HG02588 (cell line): ENCODE results near the gene GAST.

ENCODE experiments used
- ATAC-seq: cut with Tn5 transposase; IDR thresholded peaks from one replicate; pipeline ENCODE4 v1.9.1; 2021; ENCODE audit warnings: mild to moderate bottlenecking, moderate library complexity; ENCODE audit not compliant: unreplicated experiment

GAST gene

DNA sequence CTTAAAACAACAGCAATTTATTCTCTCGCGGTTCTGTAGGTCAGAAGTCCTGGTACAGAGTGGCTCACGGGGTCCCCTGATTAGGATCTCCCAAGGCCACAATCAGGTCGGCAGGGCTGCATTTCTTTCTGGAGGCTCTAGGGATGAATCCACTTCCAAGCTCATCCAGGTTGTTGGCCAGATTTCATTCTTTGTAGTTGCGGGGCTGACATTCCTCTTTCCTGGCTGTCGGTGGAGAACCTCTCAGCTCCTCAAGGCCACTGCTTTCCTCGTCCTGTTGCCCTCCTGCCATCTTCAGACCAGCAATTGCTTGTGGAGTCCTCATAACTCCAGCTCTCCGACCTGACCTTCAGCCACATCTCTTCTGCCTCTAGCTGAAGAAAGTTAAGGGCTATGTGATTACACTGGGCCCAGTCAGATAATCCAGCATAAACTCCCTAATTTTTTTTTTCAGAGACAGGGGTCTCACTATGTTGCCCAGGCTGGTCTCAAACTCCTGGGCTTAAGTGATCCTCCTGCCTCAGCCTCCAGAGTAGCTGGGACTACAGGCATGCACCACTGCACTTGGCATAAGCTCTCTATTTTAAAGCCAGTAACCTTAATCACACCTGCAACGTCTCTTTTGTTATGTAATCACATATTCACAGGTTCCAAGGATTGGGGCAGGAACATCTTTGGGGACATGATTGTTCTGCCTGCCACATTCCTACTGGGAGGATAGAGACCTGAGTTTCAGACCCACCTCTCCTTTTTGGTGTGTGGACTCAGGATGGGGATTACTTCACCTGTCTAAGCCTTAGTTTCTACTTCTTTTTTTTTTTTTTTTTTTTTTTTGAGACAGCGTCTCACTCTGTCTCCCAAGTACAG, 4.1 kb upstream of the GAST start:
- ATAC-seq = no peak

DNA sequence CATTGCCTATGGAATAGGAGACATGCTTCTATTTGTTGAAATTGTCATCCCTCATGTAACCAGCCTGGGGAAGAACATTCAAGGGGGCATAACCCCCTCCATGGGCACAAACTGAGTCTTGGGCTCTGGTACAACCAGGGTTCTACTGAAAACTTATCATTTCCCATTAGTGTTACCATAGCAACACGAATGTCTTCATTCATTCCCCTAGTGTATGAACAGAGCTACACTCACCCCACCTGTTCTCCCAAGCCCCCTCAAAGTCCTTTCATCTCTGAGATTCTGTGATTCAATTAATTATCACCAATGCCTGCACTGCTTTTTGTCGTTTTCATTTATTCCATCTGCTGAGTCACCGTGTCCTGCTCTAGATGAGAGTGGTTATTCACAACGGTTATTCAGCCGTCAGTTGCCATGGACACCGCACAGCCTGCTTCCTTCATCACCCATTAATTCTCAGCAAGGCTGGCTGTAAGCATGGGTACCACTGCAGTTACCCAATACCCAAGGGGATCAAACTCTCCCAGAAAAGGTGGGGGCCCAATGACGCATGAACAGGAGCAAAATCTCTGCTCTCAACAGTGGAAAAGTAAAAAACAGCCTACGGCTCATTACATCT, 1.6 kb upstream of the GAST start:
- ATAC-seq = no peak

DNA sequence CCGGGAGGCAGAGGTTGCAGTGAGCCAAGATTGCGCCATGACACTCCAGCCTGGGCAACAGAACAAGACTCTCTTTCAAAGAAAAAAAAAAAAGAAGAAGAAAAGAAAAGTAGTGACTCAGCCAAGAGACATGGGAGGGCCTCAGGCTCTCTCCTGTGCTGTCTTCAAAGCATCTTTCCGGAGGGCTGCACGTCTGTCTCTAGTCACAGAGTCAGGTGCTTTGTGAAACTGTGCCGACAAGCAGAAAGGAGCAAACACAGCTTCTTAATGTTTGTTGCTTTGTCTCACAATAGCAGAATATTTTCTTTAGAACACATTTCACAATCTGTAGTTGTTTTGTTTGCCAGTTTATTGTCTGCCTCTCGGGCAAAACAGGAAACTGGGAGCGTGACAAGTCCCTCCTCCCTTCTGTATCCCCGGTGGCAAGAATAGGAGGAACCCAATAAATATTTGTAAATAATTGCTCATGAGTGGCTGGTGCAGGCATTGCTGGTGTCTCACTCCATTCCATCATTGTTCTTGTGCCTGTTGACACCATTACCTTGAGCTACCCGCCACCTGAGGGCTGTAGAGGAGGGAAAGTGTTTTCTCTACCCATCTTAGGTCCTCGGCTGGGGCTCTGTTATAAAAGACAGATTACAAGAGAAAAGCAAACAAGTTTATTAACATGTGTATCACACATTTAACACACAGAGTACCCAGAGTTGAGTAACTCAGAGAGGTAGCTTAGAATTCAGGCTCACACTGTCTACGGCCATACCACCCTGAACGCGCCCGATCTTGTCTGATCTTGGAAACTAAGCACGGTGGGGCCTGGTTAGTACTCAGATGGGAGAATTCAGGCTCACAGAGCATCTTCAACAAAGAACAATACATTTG, 5.5 kb downstream of the GAST start:
- ATAC-seq = no peak

DNA sequence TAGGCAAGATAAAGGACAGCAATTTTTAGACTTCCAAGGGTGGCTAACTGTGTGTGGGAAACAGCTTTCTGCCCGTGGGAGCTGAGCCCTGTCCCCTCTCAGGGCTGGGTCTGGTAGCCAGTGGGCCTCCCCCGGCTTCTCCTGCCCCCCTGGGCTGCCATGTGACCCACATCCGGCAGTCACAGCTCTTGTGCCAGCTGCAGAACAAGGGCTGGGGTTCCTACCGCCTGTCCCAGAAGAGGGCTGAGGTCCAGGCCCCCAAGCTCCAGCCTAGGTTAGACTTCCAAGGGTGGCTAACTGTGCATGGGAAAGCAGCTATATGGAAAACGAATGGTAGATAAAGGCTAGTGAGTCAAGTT, 6.1 kb downstream of the GAST start:
- no peak for ATAC-seq

DNA sequence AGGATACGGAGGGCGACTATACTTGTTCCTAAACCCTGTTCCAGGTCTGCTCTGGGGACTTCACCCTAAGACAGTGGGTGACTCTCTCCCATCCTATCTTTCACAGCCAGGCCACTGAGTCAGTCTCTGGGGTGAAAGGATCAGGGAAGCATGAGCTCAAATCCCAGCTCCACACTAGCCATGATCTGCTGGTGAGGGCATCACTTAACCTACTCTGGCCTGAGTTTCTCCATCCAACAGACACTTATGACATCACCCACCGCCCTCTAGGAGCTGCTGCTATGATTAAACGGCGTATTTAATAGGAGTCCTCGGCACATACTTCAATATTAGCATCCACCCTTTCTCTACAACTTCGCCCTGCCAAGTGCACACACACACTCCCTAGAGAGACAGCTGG, 10.1 kb downstream of the GAST start:
- no peak for ATAC-seq

DNA sequence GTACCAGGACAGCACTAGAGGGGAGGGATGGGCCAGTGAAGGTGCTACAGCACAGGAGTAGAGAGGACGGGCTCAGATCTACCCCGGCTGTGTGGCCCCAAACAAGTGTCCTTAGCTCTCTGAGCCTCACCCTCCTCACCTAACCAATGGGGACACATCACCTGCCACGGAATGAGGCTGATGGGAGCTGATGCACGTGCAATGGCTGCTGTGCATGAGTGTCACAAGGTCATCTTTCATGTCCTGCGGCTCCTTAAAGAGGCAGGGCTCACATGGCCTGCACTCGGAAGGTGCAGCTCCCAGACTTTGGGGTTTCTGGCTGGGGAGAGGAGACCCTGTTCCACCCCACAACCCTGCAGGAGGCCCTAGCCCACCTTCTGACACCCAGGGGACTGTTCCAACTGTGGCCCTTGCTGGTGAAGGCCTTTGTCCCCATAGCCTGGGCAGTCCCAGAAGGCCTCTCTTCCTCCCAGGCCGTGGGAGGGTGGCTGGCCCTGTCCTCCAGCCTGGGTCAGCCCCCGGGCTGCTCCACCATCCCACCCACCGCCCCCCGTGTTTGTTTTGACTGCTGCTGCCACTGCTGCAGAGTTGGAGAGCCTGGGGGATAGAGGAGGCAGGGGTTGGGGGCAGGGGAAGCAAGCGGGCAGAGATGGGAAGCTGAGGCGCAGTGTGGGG, 11.8 kb downstream of the GAST start:
- ATAC-seq = no peak

DNA sequence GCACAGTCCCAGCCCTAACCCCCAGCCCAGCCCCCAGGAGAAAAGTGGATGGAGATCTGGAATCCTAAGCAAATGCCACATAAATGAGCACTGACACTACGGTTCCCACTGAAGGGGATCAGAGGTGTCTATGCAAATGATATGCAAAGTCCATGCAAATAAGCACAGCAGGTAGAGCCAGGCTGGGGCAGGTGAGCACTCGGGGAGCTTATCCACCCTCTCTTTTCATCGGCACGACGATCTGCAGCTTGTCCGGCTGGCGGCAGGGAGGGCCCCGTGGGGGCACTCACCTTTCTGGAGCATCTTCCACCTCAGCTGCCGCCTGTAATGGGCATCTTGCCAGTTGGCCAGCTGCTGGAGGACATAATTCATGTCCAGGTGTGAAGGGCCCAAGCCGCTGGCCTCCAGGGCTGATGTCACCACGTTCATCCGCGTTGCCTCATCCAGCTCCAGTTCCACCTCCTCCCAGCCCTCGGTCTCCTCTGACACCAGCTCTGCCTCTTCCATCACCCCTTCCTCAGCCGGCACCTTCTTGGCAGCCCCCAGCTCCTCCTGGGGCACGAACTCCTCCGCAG, 12.4 kb downstream of the GAST start:
- no peak for ATAC-seq

DNA sequence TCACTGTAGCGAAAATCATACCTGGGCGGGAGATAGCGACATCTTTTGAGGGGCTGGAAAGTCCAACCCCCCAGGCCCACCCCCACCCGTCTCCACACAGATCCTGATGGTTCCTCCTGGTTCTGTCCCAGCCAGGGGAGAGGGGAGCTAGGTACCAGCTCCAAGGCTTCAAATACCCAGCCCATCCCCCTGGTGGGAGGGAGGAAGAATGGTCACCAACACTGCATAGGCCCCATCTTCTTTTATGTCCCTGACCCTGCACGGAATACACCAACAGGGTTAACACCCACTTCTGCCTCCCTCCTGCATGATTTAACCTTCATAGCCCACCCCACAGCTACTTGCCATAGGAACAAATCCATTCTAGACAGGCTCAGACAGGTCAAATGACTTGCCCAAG, 13.0 kb downstream of the GAST start:
- no peak for ATAC-seq

DNA sequence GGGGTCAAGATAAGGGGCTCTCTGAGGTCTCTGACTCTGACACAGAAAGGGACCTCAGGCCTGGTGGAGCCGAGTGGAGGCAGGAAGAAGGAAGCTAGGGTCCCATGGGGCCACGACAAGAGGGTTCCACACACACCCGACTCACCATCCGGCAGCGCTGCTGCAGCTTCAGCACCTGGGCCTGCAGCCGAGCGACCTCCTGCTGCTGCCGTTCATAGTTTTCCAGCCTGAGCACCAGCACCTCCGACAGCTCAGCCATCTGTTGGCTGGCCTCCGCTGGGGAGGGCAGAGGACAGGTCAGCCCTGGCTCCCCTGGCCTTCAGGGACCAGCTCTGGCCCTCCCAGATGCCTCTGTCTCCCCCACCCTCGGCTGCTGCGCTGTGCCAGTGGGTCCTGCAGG, 15.9 kb downstream of the GAST start:
- ATAC-seq = no peak

DNA sequence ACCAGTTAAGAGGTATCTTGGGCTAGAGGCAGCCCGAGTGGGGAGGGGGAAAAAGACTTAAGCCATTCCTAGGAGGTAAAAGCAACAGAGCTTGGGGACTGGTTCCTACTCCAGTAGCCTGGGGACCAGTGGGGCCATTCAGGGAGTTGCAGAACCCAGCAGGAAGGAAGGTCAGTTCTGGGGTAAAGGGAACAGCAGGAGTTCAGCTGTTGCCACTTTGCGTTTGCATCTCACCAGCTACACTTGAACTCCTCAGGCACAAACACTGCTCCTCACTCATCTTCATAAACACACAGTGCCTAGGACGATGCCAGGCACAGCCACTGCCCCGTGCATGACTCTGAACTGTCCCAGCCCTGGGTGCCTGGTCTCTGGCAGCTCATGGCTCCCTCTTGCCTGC, 18.3 kb downstream of the GAST start:
- no peak for ATAC-seq

DNA sequence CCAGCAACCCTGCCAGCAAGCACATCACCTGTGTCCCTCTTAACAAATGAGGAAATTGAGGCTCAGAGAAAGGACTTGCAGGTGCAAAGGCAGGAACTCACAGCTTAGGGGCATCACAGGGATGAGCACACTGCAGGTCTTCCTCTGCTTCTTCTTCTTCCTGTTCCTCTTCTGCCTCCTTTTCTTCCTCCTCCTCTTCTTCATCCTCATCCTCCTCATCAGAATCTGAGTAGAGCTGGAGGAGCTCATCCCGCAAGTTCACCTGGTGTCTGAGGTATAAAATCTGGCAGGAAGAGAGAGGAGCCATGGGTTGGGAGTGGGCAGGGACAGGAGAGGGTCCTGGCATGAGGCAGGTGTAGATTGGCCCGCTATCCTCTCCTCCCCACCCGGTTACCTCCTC, 19.7 kb downstream of the GAST start:
- ATAC-seq = no peak

DNA sequence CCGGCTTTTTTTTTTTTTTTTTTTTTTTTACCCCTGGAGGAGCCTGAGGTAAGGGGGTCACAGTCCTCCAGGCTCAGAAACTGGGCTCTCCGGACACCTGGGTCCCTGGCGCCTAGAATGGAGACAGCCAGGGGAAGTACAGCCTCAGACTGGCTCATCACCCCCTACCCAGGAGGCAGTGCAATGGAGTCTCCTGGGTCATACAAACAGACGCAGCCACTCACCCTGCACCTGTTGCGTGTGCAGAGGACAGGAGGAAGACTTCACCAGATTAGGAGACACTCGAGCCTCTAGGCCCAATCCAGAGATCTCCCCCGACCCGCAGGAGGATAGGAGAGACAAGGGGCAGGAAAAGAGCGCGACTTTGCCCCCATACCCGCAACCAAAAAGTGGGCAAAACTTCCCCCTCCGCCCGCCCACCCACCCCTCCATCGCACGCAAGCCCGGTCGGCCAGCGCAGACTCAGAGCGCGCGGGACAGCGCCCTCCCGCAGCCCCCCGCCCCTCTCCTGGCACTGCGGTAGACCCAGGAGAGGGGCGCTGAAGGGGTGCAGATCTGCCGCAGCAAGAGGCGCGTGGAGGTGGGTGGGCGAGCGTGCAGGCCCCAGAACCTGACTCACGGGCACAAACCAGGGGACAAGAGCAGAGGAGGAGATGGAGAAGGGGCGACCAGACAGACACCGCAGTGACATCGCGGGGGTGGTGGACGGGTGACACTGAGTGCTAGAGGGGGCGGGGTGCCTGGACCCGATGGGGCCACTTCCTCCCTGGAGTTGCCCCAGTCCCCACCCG, 21.4 kb downstream of the GAST start:
- no peak for ATAC-seq

DNA sequence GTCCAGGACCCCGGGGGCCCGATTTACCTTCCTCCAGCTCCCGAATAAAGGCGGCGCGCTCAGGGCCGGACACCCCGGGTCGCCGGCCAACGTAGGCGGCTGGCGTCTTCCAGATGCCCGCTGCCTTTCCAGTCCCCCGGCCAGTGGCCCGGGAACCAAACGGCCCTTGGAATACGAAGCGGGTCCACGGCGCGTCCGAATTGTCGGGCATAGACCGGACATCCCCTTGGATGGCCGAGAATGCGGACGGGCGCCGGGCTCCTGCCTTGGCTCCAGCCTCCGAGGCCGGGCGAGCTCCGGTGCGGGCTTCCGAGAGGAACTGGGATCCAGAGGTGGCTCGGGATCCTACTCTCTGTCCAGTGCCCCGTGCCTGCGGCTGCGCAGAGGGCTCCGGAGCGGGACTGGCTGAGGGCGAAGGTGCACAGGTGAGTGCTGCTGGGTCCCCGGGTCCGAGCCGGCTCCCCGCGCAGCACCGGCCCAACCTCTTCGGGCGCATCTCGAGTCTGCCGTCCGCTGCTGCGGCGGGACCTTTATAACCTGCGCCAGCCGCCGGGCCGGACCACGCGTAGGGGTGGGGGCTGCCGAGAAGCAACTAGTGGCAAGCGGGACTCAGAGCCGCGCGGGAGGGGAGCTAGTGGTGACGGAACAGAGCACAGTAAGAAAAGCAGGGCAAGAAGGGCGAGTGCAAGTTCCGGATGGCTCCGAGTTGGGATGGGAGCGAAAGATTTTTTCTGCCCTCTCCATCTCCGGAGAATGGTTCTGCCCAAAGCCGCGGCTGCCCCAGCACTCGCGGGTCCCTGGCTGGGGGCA, 22.2 kb downstream of the GAST start, which contains the start of gene HAP1:
Gene HAP1, minus strand, starts transcription at position 505 of the 810 bp plus-strand sequence. Its CDS starts 9 bp downstream, at position 496.
- no peak for ATAC-seq

DNA sequence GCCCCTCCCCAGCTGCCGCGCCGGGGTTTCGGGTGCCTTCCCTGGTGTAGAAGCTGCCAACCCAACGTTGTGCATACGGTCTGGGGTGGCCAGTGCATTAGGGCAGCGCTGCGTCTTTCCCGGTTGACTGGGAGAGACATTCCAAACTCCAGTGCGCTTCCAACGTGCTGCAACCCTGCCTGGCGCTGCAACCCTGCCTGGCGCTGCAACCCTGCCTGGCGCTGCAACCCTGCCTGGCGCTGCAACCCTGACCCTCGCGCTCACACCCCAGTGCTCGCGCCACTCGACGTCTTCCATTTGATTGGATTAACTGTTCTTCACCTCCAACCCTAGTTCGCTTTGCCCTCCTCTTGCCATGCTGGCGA, 22.8 kb downstream of the GAST start:
- no peak for ATAC-seq

DNA sequence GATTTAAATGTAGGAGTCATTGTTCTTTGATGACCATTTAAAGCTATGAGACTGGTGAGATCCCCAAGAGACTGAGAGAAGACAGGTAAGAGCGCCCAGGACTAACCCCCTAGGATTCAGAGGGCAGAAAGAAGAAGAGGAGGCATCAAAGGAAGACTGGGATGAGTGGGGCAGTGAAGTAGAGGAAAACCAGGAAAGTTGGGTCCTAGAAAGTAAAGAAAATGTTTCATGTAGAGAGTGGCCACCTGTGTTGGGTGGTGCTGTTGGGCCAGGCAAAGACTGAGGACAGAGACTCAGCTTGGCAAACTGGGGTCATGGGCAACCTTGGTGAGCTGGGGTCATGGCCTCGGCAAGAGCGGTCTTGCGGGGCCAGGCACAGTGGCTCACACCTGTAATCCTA, 23.6 kb downstream of the GAST start:
- ATAC-seq = no peak

DNA sequence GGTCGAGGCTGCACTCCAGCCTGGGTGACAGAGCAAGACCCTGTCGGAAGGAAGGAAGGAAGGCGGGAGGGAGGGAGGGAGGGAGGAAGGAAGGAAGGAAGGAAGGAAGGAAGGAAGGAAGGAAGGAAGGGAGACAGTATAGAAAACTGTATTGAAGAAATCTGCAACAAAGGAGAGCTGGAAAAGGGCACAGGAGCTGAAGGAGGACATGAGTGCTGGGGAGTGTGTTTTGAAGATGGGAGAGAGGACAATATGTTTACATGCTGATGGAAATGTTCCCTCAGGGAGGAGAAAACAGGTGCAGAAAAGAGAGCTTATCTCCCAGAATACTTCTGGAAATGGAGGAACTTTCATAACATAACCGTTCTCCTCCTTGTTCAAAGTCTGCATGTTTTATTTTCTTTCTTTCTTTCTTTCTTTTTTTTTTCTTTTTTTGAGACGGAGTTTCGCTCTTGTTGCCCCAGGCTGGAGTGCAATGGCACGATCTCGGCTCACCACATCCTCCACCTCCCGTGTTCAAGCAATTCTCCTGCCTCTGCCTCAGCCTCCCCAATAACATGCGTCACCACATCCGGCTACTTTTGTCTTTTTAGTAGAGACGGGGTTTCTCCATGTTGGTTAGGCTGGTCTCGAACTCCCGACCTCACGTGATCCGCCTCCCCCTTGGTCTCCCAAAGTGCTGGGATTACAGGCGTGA, 25.0 kb downstream of the GAST start:
- ATAC-seq = no peak

DNA sequence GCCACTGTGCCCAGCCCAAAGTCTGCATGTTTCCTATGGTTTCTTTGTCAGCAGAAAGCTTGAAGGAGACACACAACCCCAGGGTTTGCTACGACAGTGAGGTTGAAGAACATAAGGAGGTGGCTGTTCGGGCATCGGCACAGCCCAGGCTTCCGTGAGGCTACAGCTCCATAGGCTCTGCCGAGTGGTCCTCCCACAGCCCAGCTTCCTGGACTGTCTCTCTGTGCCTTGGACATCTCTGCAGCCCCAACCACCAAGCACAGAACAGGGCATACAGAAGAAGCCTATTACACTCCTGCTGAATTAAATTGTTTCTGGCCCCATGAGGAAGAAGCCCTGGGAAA, 25.5 kb downstream of the GAST start:
- no peak for ATAC-seq

DNA sequence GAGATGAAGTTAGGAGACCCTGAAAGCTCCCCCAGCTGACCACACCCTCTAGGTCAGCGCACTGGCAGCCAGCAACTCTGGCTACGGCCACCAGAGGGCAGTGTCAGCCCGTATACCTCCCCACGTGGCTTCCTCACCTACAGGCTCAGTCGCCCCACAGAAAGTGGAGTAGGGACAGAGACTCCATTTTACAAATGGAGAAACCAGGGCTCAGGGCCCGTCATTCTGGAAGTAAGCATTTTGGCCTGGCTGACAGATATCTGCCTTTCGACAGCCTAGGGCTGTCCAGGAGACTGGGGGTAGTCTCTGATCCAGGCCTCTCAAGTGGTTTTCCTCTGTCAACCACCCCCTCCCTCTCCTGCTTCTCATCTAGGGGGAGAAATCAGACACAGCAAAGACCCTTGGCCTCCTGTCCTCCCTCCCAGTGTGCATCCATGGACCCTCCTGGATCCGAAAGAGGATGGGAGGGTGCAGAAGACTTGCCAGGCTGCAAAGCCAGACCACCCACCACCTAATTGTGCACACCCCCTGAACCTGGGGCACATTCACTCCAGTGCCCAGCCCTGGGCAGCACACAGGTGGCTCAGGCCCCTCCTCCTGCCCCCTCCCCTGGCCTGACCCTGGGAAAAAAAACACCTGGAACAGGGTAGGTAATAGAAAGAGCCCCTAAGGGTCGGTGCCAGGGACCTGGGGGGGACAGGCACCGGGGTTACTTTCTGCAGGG, 26.1 kb downstream of the GAST start:
- ATAC-seq = no peak
